Glomerular endothelial cell (primary cell): ENCODE results near the gene SAMD1. TPM values are rescaled to one million over a fixed set of nuclear protein-coding genes. Genes with fewer than 3 reads are reported as not detected.

ENCODE experiments used
- DNase-seq: peaks from one replicate; pipeline ENCODE4 v3.0.0-alpha.2; 2011; ENCODE audit warnings: low read depth, low spot score; ENCODE audit errors: extremely low read depth
- total RNA-seq: library from RNA; depleted of rRNA; stranded (reverse); fragments of >200 nt; gene quantifications from 2 replicates; pipeline ENCODE4 v1.2.3, GENCODE V29; 2015

Gene SAMD1
- total RNA-seq, 1 donor from 2014 or later, result 43.0 TPM

- peak; percentile 73 for DNase-seq
Observed at GRCh38 chr19:14042659-14043608, 47.6 kb downstream of the SAMD1 start.

- no peak for DNase-seq
Observed at GRCh38 chr19:14039181-14039580, 51.4 kb downstream of the SAMD1 start.

Other genes starting within 250 kb of the SAMD1 start
- 1.6 TPM in 1 of 2 replicates, not detected in the other for gene NANOS3, start 213.6 kb downstream of the SAMD1 start, total RNA-seq
- 0.15 and 1.4 TPM in 2 replicates for gene BRME1, start 184.6 kb downstream of the SAMD1 start, total RNA-seq
- gene CC2D1A, start 184.6 kb downstream of the SAMD1 start, total RNA-seq, result 23.3 and 36.0 TPM in 2 replicates
- 0.18 and 1.3 TPM in 2 replicates for gene PODNL1, start 152.3 kb downstream of the SAMD1 start, total RNA-seq
- gene DCAF15, start 138.2 kb downstream of the SAMD1 start, total RNA-seq, result 22.7 and 30.0 TPM in 2 replicates
- gene RFX1, start 84.4 kb downstream of the SAMD1 start, total RNA-seq, result 6.7 and 8.2 TPM in 2 replicates
- gene RLN3, start 62.6 kb downstream of the SAMD1 start, total RNA-seq, result not detected in 2 replicates
- 8.4 and 13.5 TPM in 2 replicates for gene IL27RA, start 59.0 kb downstream of the SAMD1 start, total RNA-seq
- gene PALM3, start 28.7 kb downstream of the SAMD1 start, total RNA-seq, result not detected in 2 replicates
- gene MISP3, start 18.0 kb downstream of the SAMD1 start, total RNA-seq, result 0.41 and 0.78 TPM in 2 replicates
- not detected in 2 replicates for gene C19orf67, start 5.0 kb downstream of the SAMD1 start, total RNA-seq
- 79.6 and 83.4 TPM in 2 replicates for gene PRKACA, start 27.0 kb upstream of the SAMD1 start, total RNA-seq
- 3.6 and 17.7 TPM in 2 replicates for gene ASF1B, start 45.8 kb upstream of the SAMD1 start, total RNA-seq
- 8.3 and 11.4 TPM in 2 replicates for gene ADGRL1, start 115.4 kb upstream of the SAMD1 start, total RNA-seq